GM10248 (cell line): ENCODE results near the gene ASB2.
A peak's percentile ranks its signal among the peaks of the same experiment; 100 is the strongest.

Experiments used
- CTCF ChIA-PET: fragments of 300-600 bp; sonication (Branson Sonifier 250); formaldehyde crosslinking; extraction: SDS; loops from one replicate; lab custom pipeline; 2021; ENCODE audit warnings: antibody characterized with exemption; lab: Yijun Ruan, JAX
- POLR2A ChIA-PET: fragments of 350-650 bp; sonication (Branson Sonifier 250); formaldehyde crosslinking; extraction: SDS; loops from one replicate; lab custom pipeline; 2020; ENCODE audit warnings: antibody characterized with exemption; lab: Yijun Ruan, JAX
- DNase-seq: peaks from one replicate; pipeline ENCODE4 v3.0.0; 2012; ENCODE audit errors: extremely low spot score
- TF ChIP-seq, protein P1 (sequence below): IDR thresholded peaks from 2 replicates; pipeline ENCODE4 v1.5.1; 2012; ENCODE audit warnings: mild to moderate bottlenecking, low read depth; ENCODE audit errors: extremely low read depth, missing control alignments, control extremely low read depth

Gene ASB2

DNA sequence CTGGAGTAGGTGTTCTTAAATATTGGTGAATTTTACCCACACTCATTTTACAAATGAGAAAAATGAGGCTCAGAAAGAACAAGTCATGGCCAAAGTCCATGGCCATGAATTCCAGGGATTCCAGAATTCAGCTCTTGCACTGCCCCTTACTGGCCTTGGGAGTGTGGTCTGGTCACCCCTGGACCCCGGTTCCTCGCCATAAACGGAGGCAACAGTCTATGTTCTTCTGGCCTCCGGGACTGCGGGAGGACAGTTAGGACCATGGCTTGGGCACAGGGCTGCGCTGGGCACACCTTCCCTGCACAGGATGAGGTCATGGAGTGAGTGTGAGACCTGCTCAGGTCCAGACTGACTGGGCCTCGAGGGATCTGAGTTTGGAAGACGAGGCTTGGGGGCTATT lies 27.6 kb upstream of the ASB2 start:
- POLR2A ChIA-PET: interaction anchor here (1.3 kb wide), 1 partner anchor 45 kb away, joined by 3 read pairs; no protein-coding TSS in a partner anchor
- no peak for DNase-seq
- TF ChIP-seq, protein P1, sequence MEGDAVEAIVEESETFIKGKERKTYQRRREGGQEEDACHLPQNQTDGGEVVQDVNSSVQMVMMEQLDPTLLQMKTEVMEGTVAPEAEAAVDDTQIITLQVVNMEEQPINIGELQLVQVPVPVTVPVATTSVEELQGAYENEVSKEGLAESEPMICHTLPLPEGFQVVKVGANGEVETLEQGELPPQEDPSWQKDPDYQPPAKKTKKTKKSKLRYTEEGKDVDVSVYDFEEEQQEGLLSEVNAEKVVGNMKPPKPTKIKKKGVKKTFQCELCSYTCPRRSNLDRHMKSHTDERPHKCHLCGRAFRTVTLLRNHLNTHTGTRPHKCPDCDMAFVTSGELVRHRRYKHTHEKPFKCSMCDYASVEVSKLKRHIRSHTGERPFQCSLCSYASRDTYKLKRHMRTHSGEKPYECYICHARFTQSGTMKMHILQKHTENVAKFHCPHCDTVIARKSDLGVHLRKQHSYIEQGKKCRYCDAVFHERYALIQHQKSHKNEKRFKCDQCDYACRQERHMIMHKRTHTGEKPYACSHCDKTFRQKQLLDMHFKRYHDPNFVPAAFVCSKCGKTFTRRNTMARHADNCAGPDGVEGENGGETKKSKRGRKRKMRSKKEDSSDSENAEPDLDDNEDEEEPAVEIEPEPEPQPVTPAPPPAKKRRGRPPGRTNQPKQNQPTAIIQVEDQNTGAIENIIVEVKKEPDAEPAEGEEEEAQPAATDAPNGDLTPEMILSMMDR: no peak
- CTCF ChIA-PET: interaction anchor here (0.8 to 17.4 kb wide), 14 partner anchors 12 to 349 kb away, joined by 3 to 664 read pairs (median 4); partner anchors contain the start of gene OTUB2

DNA sequence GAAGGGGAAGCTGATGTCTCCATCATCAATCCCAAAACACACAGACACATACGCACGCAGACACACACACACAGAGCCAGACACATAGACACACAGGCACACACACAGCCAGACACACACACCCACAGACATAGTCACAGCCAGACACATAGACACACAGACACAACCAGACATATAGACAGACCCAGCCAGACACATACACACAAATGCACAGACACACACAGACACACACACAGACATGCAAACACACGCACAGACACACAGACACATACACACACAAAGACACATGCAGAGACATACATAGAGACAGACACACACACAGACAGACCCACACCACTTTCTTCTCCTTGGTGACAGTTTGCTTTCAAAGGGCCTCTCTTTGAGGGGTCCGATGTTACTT lies 27.0 kb upstream of the ASB2 start:
- DNase-seq: no peak
- TF ChIP-seq, protein P1: no peak
- POLR2A ChIA-PET: interaction anchor here (0.6 kb wide), 1 partner anchor 14 kb away, joined by 3 read pairs; no protein-coding TSS in a partner anchor
- CTCF ChIA-PET: interaction anchor here (0.9 to 17.4 kb wide), 11 partner anchors 8 to 348 kb away, joined by 3 to 664 read pairs (median 4); partner anchors contain the start of gene OTUB2

DNA sequence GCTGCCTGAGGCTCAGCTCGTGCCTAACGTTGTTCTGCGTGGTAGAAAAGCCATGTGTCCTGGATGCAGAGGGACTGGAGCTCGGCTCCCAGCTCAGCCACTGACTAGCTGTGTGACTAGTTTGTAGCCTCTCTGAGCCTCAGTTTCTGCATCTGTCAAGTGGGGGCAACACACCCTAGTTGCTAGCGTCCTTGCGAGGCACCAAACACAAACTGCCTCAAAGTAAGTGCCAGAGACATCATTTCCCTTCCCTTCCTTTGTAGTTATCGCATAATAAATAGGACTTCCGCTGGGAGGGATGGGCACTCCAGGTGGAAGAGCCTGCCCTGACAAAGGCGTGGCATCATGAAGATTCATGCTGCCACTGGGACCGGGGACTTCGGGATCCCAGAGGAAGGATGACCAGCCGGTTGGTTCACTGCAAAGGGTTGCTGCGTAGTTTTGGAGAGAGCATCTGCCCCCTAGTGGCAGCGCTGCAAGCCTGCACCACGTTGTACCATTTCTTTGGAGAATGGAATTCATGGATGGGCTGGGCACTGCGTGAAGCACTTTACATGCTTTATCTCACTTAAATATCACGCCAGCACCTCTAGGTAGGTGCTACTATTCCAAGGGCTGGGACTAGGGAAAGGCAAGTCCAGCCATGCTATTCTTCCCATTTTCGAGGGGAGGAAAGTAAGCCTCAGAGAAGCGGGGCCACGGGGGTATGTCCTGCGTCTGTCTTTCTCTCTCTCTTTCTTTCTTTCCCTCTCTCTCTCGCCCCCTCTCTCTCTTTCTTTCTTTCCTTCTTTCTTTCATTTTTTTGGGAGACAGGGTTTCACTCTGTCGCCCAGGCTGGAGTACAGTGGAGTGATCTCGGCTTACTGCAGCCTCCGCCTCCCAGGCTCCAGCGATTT lies 25.4 kb upstream of the ASB2 start:
- TF ChIP-seq, protein P1: peak; percentile 97
- ChIA-PET POLR2A (interaction anchor here (1.1 kb wide), 1 partner anchor 41 kb away, joined by 4 read pairs; no protein-coding TSS in a partner anchor), CTCF (interaction anchor here (0.6 to 17.4 kb wide), 30 partner anchors 10 to 347 kb away, joined by 3 to 664 read pairs (median 5); partner anchors contain the start of genes ASB2, DDX24, IFI27L1 and OTUB2)
- peak; percentile 82 for DNase-seq

DNA sequence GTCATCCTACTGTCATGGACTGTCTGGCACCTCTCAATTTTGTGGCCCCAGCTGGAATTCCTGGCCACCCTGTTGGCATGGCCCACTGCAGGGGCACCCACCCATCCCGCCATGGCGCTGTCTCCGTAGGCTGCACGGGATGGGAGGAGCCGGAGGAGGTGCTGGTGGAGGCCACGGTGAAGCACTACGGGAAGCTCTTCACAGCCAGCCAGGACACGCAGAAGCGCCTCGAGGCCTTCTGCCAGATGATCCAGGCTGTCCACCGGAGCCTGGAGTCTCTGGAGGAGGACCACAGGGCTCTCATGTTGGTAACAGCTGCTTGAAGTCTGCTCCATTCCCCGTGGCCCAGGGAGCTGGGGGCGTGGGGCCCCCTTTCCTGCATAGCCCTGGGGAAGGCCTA lies 24.6 kb upstream of the ASB2 start:
- POLR2A ChIA-PET: interaction anchor here (1.1 kb wide), 1 partner anchor 40 kb away, joined by 4 read pairs; no protein-coding TSS in a partner anchor
- CTCF ChIA-PET: interaction anchor here (0.6 to 17.4 kb wide), 23 partner anchors 9 to 346 kb away, joined by 3 to 664 read pairs (median 6); partner anchors contain the start of genes ASB2, DDX24, IFI27L1 and OTUB2
- DNase-seq: no peak

DNA sequence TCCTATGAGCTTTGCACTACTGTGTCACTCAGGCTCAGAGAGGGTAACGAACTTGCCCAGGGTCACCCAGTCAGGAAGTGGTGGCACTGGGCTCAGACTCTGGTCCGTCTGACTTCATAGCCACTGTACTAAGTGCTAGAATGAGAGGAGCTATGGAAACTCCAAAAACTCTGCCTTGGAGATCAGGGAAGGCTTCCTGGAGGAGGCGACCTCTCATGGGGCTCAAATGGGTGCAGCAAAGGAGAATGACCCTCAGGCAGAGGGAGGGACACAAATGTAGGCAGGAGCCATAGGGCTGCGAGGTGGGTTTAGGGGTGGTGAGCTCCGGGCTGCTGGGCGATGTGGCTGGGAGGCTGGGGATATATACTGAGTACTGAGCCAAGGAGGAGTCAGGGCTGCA lies 23.9 kb upstream of the ASB2 start:
- no peak for DNase-seq
- TF ChIP-seq, protein P1: no peak
- POLR2A ChIA-PET: interaction anchor here (1.0 to 1.2 kb wide), 2 partner anchors 19 to 44 kb away, joined by 3 read pairs; no protein-coding TSS in a partner anchor
- CTCF ChIA-PET: interaction anchor here (0.6 to 17.4 kb wide), 21 partner anchors 8 to 346 kb away, joined by 3 to 664 read pairs (median 6); partner anchors contain the start of genes ASB2 and OTUB2

More for the DNA sequence above, 24.6 kb upstream of the ASB2 start:
- TF ChIP-seq, protein P1: no peak

DNA sequence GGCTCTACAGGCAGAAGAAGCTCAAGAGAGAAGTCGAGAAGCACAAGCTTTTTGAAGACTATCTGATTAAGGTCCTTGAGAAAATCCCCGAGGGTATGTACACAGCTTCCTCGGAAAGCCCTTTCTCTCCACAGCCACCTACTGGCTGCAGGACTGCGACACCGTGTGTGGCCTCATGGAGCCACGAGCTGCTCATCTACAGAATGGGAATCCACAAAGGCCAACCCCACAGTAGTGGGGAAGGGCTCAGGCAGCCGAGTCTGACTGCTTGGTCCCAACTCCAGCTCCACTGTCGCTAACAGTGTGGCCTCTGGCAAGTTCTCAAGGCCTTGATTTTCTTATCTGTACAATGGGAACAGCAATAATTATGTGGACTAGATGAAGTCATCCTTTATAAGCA lies 23.2 kb upstream of the ASB2 start:
- no peak for DNase-seq
- TF ChIP-seq, protein P1: no peak
- CTCF ChIA-PET: interaction anchor here (0.6 to 17.4 kb wide), 18 partner anchors 8 to 345 kb away, joined by 3 to 664 read pairs (median 6); partner anchors contain the start of genes ASB2 and OTUB2
- POLR2A ChIA-PET: interaction anchor here (0.9 to 1.4 kb wide), 4 partner anchors 18 to 60 kb away, joined by 3 to 6 read pairs (median 4); no protein-coding TSS in a partner anchor
